ENCODE measurements around the gene CSNK1G1.

DNA sequence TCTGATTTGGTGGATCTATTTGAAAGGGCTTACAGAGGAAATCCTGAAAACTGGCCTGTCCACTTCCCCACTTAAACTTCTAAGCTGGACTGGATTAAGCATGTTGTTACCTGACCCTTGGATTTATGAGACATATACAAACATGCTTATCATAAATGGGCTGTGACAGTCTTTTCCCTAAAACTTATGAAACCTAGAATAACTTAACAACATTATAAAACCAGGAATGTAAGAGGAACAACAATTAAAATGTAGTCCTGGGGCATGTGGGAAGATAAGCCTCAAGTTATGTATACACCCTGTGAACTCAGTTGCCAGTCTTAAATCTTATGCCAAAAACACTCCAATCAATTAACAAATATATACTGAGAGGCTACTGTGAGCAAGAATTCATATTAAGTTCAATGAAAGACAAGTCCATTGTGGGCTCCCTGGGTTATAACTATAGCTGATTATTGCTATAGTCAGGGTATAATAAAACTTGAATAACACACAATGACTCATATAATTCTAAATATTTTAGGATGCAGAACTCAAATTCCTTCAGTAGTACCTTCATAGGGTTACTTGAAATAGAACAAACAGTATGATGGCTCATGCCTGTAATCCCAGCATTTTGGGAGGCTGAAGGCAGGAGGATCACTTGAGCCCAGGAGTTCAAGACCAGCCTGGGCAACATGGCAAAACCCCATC, 105.9 kb downstream of the CSNK1G1 start:
- TF ChIP-seq, protein P1, sequence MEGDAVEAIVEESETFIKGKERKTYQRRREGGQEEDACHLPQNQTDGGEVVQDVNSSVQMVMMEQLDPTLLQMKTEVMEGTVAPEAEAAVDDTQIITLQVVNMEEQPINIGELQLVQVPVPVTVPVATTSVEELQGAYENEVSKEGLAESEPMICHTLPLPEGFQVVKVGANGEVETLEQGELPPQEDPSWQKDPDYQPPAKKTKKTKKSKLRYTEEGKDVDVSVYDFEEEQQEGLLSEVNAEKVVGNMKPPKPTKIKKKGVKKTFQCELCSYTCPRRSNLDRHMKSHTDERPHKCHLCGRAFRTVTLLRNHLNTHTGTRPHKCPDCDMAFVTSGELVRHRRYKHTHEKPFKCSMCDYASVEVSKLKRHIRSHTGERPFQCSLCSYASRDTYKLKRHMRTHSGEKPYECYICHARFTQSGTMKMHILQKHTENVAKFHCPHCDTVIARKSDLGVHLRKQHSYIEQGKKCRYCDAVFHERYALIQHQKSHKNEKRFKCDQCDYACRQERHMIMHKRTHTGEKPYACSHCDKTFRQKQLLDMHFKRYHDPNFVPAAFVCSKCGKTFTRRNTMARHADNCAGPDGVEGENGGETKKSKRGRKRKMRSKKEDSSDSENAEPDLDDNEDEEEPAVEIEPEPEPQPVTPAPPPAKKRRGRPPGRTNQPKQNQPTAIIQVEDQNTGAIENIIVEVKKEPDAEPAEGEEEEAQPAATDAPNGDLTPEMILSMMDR (IDR thresholded peaks at IDR 0.05; ENCODE audit: low read depth, low read length): no peak
- TF ChIP-seq EZH2phosphoT487 (IDR thresholded peaks at IDR 0.05; ENCODE audit: low read depth): no peak

All from OCI-LY3 (cell line).